Coronary artery (tissue), 2 donors: Measurements from ENCODE around the gene SLC16A14.

Experiments
- DNase-seq: peaks from one replicate; pipeline ENCODE4 v3.0.0-alpha.2; 2017; ENCODE audit warnings: low spot score
- H3K27ac ChIP-seq, 2 donors: fragments of 200-600 bp; sonication (generic); one replicate each; pipeline ENCODE4 v1.5.1; 2016 to 2019
- H3K4me3 ChIP-seq: fragments of 200-600 bp; sonication (generic); 2 replicates; pipeline ENCODE4 v1.5.1; 2016; ENCODE audit warnings: mild to moderate bottlenecking, moderate library complexity
- CTCF ChIP-seq: fragments of 200-600 bp; sonication (generic); IDR thresholded peaks from one replicate; pipeline ENCODE4 v1.5.1; 2019; ENCODE audit warnings: antibody characterized with exemption

Gene SLC16A14

GRCh38 chr2:230060672-230061293 is 7.9 kb downstream of the SLC16A14 start:
- no peak overlapping the region for H3K4me3 ChIP-seq
- DNase-seq = no peak
- TF ChIP-seq CTCF = no peak
- no peak overlapping the region for H3K27ac ChIP-seq

- no peak overlapping the region for H3K27ac ChIP-seq
- no peak for TF ChIP-seq CTCF
- no peak for DNase-seq
- no peak overlapping the region for H3K4me3 ChIP-seq
Observed at GRCh38 chr2:230053753-230054478, 14.8 kb downstream of the SLC16A14 start.

- no peak overlapping the region for H3K27ac ChIP-seq
- no peak overlapping the region for H3K4me3 ChIP-seq
- TF ChIP-seq CTCF = no peak
- no peak for DNase-seq
Observed at GRCh38 chr2:230052299-230052698, 16.4 kb downstream of the SLC16A14 start.

GRCh38 chr2:230050136-230050535 is 18.6 kb downstream of the SLC16A14 start:
- TF ChIP-seq CTCF = no peak
- H3K27ac ChIP-seq = no peak overlapping the region
- no peak for DNase-seq
- no peak overlapping the region for H3K4me3 ChIP-seq

GRCh38 chr2:230048010-230048671 is 20.6 kb downstream of the SLC16A14 start:
- H3K27ac ChIP-seq = no peak overlapping the region
- TF ChIP-seq CTCF = no peak
- H3K4me3 ChIP-seq = no peak overlapping the region
- no peak for DNase-seq

GRCh38 chr2:230046491-230046890 is 22.2 kb downstream of the SLC16A14 start:
- no peak for TF ChIP-seq CTCF
- Histone ChIP-seq H3K4me3 (no peak overlapping the region), H3K27ac (no peak overlapping the region)
- no peak for DNase-seq

GRCh38 chr2:230043461-230043860 is 25.3 kb downstream of the SLC16A14 start:
- no peak for TF ChIP-seq CTCF

More at GRCh38 chr2:230043461-230043860, 25.3 kb downstream of the SLC16A14 start:
- H3K4me3 ChIP-seq = no peak overlapping the region
- no peak overlapping the region for H3K27ac ChIP-seq
- no peak for DNase-seq
